ENCODE results near the gene CFAP20DC. TPM values are rescaled to one million over a fixed set of nuclear protein-coding genes. Genes with fewer than 3 reads are reported as not detected.

CFAP20DC gene
- total RNA-seq, 1 experiment from 2014 or later: 4.5 TPM

DNA sequence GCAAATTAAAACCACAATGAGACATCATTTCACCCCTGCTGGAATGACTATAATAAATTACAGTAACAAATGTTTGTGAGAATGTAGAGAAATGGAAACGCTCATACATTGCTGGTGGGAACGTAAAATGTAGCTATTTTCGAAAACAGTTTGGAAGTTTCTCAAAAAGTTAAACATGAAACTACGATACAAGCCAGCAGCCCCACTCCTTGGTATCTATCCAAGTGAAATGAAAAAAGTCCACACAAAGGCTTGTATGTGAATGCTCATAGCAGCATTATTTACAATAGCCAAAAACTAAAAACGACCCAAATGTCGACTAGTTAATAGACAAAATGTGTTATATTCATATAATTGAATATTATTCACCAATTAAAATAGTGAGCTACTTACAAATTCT lies 22.9 kb upstream of the CFAP20DC start:
- TF ChIP-seq CTCF (conservative IDR thresholded peaks at IDR 0.05): no peak
- Histone ChIP-seq H2BK5ac (ENCODE audit: insufficient read length, low read length) (no peak overlapping the region), H3K79me1 (ENCODE audit: insufficient read depth, low read depth, low read length, poor library complexity, severe bottlenecking) (no peaks in the 10 kb centered on the region), H2BK12ac (ENCODE audit: insufficient read length, low read depth, low read length) (no peak overlapping the region), H3K14ac (ENCODE audit: insufficient read depth, low read length) (no peak overlapping the region), H2BK120ac (ENCODE audit: low read depth, low read length, poor library complexity, severe bottlenecking) (no peak overlapping the region), H3K79me2 (ENCODE audit: insufficient read depth, low read length) (no peaks in the 10 kb centered on the region), H4K91ac (ENCODE audit: insufficient read length, low read depth, low read length) (no peak overlapping the region), H4K5ac (ENCODE audit: insufficient read length, low read depth, low read length) (no peak overlapping the region), H2BK15ac (ENCODE audit: low read depth, low read length) (no peak overlapping the region), H3K4ac (ENCODE audit: low read depth, low read length) (no peak overlapping the region), H3K27ac (ENCODE audit: insufficient read length, low read depth, low read length) (no peak overlapping the region), H2AK5ac (ENCODE audit: insufficient read length, low read length) (no peak overlapping the region), H3K56ac (ENCODE audit: insufficient read length, low read depth, low read length) (no peak overlapping the region), H3T11ph (ENCODE audit: low read length) (no peak overlapping the region), H3K23ac (ENCODE audit: insufficient read length, low read depth, low read length) (no peak overlapping the region), H3K18ac (ENCODE audit: insufficient read length, low read depth, low read length) (no peak overlapping the region), H3K4me1 (ENCODE audit: insufficient read depth, low read length) (no peaks in the 10 kb centered on the region), H3K27me3 (ENCODE audit: insufficient read depth, low read length) (no peaks in the 10 kb centered on the region), H3K4me2 (ENCODE audit: insufficient read depth, insufficient read length, low read length) (no peak overlapping the region), H3K9ac (ENCODE audit: extremely low read depth, insufficient read length, low read length) (no peak overlapping the region), H4K8ac (replicated peaks; ENCODE audit: insufficient read length, low read depth, low read length) (no peak overlapping the region), H2AFZ (ENCODE audit: low read length) (no peak overlapping the region), H4K20me1 (ENCODE audit: control insufficient read depth, insufficient read depth, insufficient read length) (no peaks in the 10 kb centered on the region), H2BK20ac (ENCODE audit: low read depth, low read length, poor library complexity, severe bottlenecking) (no peak overlapping the region), H3K9me3 (ENCODE audit: control insufficient read depth, low read depth, low read length) (no peaks in the 10 kb centered on the region), H3K23me2 (ENCODE audit: insufficient read length, low read depth, low read length, poor library complexity, severe bottlenecking) (no peaks in the 10 kb centered on the region)
- no peaks in the 10 kb centered on the region for H3K9me3 Mint-ChIP-seq
- peaks cover 3 to 4% of the 10 kb centered on the region in 2 experiments; a peak in 1 of 4 replicates for H3K4me1 Mint-ChIP-seq
- no CpG with 5 or more reads among the region's 6 CpGs for WGBS (ENCODE audit: extremely low coverage, insufficient read length, low lambda C conversion rate)
- H3K4me3 Mint-ChIP-seq: no peak overlapping the region
- H3K27ac Mint-ChIP-seq: no peak overlapping the region
- H3K36me3 Mint-ChIP-seq (ENCODE audit: insufficient read depth in 1 of 3, low read depth in 3 of 3): no peaks in the 10 kb centered on the region; a peak in 1 of 7 replicates
- H3K27me3 Mint-ChIP-seq (ENCODE audit: low read depth): no peaks in the 10 kb centered on the region
- no peak for DNase-seq
